D341Med (cell line): ENCODE data around the gene NKIRAS1.
A peak's percentile ranks its signal among the peaks of the same experiment; 100 is the strongest.

ENCODE experiments used
- DNase-seq: peaks from one replicate; pipeline ENCODE4 v3.0.0; 2012; ENCODE audit warnings: low spot score

Gene NKIRAS1

DNA sequence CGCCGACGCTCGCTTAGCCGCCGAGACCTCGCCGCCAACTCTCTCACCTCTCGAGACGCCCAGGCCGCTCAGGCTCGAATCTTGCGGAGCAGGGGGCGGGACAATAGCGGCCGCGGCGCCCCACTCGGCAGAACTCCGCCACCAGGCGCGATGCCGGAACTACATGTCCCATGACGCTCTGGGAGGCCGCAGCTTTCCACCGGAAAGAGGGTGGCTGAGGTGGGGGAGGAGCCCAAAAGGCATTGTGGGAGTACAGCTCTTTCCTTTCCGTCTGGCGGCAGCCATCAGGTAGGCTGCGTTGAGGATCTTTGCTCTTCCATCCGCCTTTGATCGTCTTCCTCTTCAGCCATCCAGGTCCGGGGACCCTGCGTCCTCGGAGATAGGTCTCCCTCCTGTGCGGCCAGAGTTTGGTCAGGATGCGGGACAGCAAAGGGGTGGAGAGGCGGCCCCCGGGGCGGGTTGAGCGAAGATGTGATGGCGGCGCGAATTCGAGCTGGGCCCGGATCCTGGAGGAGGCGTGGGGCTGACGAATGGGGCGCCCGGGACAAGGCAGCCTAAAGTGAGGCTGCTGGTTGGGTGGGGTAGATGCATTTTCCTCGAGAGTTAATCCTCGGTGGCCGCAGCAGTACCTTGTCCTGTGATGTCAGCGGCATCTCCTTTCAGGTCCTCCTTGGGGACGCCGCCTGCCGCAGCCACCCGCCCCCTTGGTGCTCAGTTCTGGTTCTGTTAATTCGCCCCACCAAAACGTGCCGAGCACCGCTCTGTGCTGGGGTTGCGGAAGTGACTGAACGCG, at the start of gene NKIRAS1, which contains the start of gene RPL15:
TSS of gene NKIRAS1 (minus strand) at position 105 of the 793 bp plus-strand sequence. CDS start 6,086 bp downstream, outside the sequence.
TSS of gene RPL15 (plus strand) at position 247 of the 793 bp plus-strand sequence. CDS start 728 bp downstream, outside the sequence.
- peak; percentile 95 for DNase-seq

- no peak for DNase-seq
These were observed 49.5 kb upstream of the NKIRAS1 start for GRCh38 chr3:23966328-23966727.

DNA sequence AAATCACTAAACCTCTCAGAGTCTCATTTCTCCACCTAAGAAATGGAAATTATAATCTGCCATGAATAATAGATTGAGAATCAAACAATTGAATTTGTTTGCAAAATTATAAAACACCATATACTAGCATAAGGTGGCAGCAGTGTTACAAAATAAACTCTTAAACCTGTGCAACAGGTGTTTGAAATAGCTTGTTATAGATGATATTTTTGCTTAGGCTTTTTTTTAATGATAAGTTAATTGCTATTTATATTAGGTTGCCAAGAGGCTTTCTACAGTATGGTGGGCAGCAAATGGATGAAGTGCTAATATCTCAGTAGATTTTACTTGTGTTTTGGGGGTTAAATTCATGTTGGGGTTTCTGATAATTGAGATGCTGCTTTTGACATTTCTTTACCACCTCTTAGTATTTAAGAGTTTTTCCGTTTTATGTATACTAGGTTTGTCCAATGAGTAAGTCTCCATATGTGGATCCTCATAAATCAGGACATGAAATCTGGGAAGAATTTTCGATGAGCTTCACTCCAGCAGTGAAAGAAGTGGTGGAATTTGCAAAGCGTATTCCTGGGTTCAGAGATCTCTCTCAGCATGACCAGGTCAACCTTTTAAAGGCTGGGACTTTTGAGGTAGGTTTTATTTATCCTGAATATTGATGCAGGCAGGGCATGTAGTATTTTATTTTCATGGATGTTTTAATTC, 47.9 kb upstream of the NKIRAS1 start:
- no peak for DNase-seq

GRCh38 chr3:23961913-23962312, 45.1 kb upstream of the NKIRAS1 start:
- DNase-seq, result no peak

DNA sequence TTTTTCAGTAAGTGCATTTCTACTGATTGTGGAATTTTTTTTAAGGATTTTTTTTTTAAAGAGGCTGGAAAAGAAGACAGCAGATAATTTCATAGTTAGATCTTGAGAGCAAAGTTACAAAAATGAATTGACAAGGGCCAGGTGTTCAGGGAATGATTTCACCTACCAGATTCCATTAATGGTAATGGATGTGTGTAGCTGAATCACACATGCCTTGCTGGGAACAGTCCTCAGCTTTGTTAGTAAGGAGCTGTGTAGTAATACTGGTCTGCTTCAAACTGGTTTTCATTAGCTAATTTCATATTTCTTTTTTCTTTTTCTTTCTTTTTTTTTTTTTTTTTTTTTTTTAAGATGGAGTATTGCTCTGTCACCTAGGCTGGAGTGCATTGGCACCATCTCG, 44.3 kb upstream of the NKIRAS1 start:
- DNase-seq, result no peak

- DNase-seq, result no peak
These were observed 43.9 kb upstream of the NKIRAS1 start for GRCh38 chr3:23960649-23961048.

GRCh38 chr3:23959135-23959900, 42.5 kb upstream of the NKIRAS1 start:
- DNase-seq, result no peak

DNA sequence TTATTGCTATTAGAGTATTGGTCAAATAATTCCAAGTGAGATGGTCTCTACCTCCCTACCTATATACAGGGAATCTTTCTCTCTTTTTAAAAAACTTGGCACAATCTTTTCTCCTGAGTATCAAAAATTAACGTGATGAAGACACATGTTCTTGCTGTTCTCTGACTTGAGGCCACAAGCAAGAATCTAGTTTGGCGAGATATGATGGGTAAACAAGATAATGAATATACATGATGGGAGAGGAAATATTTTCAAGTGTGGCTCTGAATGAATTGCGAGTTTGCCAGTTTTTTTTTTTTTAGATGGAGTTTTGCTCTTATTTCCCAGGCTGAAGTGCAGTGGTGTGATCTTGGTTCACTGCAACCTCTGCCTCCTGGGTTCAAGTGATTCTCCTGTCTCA, 39.9 kb upstream of the NKIRAS1 start:
- DNase-seq, result no peak

DNA sequence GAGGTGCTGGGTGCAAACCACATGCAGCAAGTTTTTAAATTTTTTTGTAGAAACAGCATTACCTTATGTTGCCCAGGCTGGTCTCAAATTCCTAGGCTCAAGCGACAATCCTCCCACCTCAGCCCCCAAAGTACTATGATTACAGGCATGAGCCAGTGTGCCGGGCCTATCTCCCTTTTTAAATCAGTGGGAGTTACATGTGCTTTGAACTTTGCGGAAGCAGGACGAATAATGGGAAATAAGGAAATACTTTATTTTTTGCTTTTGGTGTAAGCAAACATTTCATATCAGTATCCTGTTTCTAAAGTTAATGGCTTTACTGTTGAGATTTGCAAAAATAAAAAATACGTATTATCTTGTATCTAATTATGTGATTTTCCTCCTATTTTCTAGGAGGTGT, 37.4 kb upstream of the NKIRAS1 start:
- DNase-seq, result no peak

- DNase-seq, result no peak
These were observed 36.7 kb upstream of the NKIRAS1 start for GRCh38 chr3:23953523-23953922.

GRCh38 chr3:23952646-23953045, 35.9 kb upstream of the NKIRAS1 start:
- no peak for DNase-seq

- no peak for DNase-seq
These were observed 33.5 kb upstream of the NKIRAS1 start for GRCh38 chr3:23950293-23950692.

DNA sequence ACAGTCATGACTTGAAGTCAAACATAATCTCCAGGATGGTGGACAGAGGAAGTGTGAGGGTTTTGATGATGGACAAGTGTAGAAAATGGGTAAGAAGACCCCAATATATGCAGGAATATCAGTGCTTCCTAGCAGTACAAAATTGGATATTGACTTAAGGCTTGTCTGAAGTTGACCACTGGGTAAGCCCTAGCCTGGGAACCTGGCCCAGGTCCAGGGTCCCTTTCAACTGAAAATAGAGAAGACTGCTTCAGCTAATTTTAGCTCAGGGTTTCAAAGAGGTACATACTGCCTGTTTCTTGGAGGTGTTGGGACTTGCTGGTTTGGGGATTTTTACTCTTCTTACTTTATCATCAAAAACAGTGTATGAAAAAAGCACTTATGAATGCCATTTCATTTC, 33.0 kb upstream of the NKIRAS1 start:
- no peak for DNase-seq

GRCh38 chr3:23948761-23949160, 32.0 kb upstream of the NKIRAS1 start:
- DNase-seq, result no peak

DNA sequence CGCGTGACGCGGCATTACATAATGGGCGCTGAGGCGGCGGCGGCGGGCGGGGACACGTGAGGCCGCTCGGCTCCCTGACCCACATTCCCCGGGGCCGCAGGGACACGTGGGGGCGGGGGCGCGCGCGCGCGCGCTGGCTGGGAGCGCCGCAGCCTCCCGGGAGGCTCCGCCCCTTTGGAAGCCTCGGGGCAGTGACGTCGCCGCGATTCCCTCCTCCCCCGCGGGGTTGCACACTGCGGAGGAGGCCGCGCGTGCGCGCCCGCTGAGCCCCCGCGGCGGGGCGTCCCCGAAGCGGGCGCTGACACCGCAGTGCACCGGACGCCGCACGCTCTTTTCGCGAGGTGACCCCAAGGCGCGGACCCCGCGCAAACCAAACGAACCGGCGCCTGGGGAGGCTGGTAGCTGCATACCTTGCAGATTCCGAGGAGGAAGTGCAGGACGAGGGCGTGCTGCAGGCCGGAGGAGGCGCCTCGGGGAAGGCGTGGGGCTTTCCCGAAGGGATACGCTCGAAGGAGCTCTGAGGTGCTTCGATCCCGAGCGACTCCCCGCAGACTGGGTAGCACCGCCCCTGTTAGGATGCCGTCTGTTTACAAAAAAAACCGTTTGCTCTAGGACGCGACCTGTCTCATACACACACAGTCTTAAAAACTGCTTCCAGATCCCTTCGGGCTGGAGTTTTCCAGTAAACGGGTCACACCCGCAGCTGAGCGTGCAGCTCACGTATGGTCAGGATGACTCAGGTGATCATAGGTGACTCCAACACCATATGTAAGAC, 29.3 kb upstream of the NKIRAS1 start:
- DNase-seq, result peak; percentile 98

DNA sequence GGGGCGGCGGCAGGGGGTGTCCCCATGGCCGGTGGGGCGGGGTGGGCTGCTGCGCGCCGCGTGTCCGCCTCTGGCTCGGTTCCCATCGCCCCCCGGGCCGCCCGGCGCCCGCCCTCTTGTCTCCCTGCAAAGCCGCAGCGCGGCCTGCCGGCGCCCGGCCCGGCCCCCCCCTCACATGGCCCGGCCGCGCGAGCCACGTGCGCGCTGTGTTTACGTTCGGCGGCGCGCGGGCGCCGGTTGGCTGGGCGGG, 28.8 kb upstream of the NKIRAS1 start:
- DNase-seq, result no peak

GRCh38 chr3:23944861-23945662, 28.3 kb upstream of the NKIRAS1 start, which contains the start of gene NR1D2:
TSS of gene NR1D2 (plus strand) at chr3:23945286. CDS start at chr3:23945579, 293 bp downstream.
- DNase-seq, result peak; percentile 92

- DNase-seq, result no peak
These were observed 27.4 kb upstream of the NKIRAS1 start for GRCh38 chr3:23944007-23944783.

GRCh38 chr3:23942546-23942945, 25.8 kb upstream of the NKIRAS1 start:
- DNase-seq, result no peak

- no peak for DNase-seq
These were observed 24.6 kb upstream of the NKIRAS1 start for GRCh38 chr3:23941440-23941839.
